RWPE1 (cell line): ENCODE measurements around the gene ACVR2B.

Experiments
- CTCF ChIA-PET: fragments of 350-600 bp; sonication (Branson Sonifier 250); formaldehyde crosslinking; extraction: SDS; loops from one replicate; lab custom pipeline; 2021; lab: Yijun Ruan, JAX
- POLR2A ChIA-PET: fragments of 400-600 bp; formaldehyde crosslinking; extraction: SDS; loops from one replicate; lab custom pipeline; 2020; ENCODE audit warnings: antibody characterized with exemption; ENCODE audit not compliant: low non-redundant PET; lab: Yijun Ruan, JAX
- DNase-seq: peaks from one replicate; pipeline ENCODE4 v3.0.0; 2012; ENCODE audit warnings: low spot score
- H3K27ac ChIP-seq: fragments of 450-650 bp; 2 replicates; pipeline ENCODE4 v1.5.1; 2017
- TF ChIP-seq, protein P1 (sequence below): fragments of 450-650 bp; conservative IDR thresholded peaks from 2 replicates; pipeline ENCODE4 v1.5.1; 2017; ENCODE audit warnings: low read depth, mild to moderate bottlenecking

ACVR2B gene

DNA sequence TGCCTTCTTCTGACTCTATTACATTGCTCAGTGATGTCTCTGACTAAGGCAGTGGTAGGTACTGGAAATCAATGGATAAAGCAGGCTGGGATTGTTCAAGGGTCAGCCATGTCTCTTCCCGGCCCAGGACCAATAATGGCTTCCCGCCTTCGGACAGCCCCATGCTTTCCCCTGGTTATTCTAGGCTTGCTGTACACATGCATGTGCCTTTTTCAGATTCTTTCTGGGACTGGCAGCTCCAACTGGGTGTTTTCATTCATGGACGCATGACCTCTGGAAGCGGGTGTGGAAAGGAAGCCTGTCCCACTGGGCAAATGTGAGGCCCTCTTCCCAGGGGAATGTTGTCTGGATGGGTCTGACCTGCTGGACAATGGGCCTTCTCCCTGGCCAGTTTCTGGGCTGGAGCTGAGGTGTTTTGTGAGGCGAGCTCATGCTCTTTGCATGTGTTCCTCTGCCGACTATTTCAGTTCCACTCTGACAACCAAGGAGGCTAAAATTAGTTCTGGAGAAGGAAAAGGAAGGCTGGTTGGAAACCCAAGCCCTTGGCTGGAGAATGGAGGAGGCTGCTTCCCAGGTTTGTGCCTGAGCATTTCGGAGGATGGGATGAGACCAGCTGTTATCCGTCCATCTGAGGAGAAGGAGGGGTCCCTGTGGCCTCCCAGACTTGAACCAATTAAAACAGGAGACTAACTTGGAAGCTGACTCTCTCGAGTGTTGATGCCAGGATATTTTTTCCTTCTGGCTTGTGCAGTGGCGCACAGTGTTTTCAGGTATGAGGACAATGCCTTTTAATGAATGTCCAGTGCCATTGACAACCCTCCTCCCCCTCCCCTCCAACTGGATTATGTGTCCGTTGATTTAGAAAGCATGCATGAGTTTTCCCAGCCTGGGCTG lies 6.9 kb downstream of the ACVR2B start:
- no peak for DNase-seq
- POLR2A ChIA-PET, result no interaction called here
- CTCF ChIA-PET, result no interaction called here
- TF ChIP-seq, protein P1, sequence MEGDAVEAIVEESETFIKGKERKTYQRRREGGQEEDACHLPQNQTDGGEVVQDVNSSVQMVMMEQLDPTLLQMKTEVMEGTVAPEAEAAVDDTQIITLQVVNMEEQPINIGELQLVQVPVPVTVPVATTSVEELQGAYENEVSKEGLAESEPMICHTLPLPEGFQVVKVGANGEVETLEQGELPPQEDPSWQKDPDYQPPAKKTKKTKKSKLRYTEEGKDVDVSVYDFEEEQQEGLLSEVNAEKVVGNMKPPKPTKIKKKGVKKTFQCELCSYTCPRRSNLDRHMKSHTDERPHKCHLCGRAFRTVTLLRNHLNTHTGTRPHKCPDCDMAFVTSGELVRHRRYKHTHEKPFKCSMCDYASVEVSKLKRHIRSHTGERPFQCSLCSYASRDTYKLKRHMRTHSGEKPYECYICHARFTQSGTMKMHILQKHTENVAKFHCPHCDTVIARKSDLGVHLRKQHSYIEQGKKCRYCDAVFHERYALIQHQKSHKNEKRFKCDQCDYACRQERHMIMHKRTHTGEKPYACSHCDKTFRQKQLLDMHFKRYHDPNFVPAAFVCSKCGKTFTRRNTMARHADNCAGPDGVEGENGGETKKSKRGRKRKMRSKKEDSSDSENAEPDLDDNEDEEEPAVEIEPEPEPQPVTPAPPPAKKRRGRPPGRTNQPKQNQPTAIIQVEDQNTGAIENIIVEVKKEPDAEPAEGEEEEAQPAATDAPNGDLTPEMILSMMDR, result no peak
- peak overlapping the region; percentile 5; the same call in 1 of the 2 replicates for H3K27ac ChIP-seq

DNA sequence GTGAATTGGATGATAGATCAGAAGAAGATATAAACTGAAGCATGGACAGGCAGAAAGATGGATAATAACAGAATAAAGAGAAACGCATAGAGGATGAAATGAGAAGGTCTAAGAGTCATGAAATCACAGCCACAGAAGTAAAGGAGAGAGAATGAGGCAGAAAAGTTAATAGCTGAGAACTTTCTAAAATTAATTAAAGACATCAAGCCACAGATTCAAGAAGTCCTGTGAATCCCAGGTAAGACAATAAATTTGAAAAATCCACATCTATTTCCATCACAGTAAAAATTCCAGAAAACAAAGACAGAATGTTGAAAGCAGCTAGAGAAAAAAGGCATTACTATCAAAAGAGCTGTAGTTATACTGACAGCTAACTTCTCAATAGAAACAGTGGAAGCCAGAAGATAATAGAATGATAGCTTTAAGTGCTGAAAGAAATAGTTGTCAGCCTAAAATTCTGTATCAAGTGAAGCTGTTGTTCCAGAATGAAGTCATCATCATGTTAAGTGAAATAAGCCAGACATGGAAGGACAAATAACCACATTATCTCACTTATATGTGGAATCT lies 12.0 kb downstream of the ACVR2B start:
- no peak overlapping the region for H3K27ac ChIP-seq
- TF ChIP-seq, protein P1, result no peak
- no peak for DNase-seq
- ChIA-PET POLR2A (no interaction called here), CTCF (no interaction called here)

DNA sequence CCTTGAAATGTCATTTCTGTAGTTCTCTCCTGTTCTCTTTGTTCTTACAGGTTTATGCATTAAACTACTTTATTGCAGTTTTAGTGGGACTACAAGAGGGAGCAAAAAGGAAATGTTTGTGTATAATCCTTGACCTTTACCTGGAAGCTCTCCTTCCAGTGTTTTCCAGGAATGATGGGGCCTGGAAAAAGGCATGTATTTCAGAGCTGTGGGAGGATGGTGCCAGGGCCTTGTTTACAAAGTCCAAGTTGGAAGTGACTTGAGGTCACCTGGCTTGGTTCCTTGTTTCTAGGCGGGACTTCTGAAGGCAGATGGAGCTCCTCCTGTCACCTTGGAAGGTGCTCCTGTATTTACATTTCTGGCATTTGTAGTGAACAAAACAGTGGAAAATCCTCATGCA lies 15.1 kb downstream of the ACVR2B start:
- H3K27ac ChIP-seq, result no peak overlapping the region
- TF ChIP-seq, protein P1, result no peak
- CTCF ChIA-PET, result no interaction called here

DNA sequence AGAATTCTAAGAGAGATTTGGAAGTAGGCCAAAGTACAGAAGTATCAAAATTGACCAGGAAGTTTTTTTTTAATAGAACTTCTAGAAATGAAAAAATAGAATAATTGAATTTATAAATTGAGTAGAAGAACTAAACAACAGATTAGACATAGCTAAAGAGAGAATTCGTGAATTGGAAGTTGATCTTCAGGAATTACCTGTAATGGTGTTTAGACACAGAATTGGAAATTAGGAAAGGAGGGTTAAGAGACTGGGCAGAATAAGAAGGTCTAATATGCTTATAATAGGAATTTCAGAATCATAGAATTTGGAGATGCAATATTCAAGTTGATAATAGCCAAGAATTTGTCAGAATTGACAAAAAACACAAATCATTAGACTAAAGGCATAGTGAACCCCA lies 16.2 kb downstream of the ACVR2B start:
- TF ChIP-seq, protein P1, result no peak
- DNase-seq, result no peak
- CTCF ChIA-PET, result no interaction called here
- H3K27ac ChIP-seq, result no peak overlapping the region
- POLR2A ChIA-PET, result no interaction called here

More for the DNA sequence above, 15.1 kb downstream of the ACVR2B start:
- POLR2A ChIA-PET, result no interaction called here
- DNase-seq, result no peak

DNA sequence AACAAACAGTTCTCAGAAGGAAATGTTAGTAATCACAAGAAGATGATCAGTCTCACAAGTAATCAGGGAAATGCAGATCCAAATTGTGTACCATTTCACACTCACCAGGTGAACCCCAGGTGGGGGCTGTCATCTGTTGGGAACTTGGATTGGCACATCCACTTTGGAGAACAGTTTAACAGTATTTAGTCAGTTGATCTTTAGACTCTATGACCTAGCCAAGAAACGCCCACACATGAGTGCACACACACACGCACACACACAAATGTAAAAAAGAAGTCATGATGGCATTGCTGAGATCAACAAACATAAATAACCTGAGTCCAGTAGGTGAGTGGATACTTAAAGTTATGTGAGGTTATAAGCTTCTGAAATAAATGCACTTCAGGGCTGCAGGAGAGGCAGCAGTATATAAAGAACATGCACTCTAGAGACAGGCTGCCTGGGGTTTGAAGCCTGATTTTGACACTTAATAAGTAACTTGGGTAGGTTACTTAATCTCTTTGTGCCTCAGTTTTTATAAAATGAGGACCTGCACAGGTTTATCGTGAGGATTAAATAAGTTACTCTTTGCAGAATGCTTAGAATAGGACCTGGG lies 17.7 kb downstream of the ACVR2B start:
- ChIA-PET POLR2A (no interaction called here), CTCF (no interaction called here)
- TF ChIP-seq, protein P1, result no peak
- DNase-seq, result no peak
- H3K27ac ChIP-seq, result no peak overlapping the region

DNA sequence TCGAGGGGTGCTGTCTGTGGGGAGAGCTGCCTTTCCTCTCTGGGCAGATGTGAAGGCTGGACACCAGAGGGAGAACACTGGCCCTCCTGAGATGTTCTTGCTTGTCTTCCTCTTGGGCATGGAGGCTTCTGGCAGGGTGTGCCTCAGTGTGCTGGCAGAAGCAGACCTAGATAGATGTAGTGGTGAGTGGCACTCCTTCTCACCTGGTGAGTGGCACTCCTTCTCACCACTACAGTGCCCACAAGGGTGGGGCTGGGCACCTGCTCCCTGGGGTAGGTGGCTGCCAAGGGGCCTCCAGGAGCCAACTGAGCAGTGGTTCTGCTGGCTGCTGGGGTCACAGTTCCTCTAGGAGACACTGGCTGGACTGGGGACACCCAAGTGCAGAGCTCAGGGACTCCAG lies 18.7 kb downstream of the ACVR2B start:
- TF ChIP-seq, protein P1, result no peak

More for the DNA sequence above, 18.7 kb downstream of the ACVR2B start:
- POLR2A ChIA-PET, result no interaction called here
- DNase-seq, result no peak
- CTCF ChIA-PET, result no interaction called here
- no peak overlapping the region for H3K27ac ChIP-seq
